ENCODE data around the gene C1QBP. TPM values are rescaled to one million over a fixed set of nuclear protein-coding genes. Genes with fewer than 3 reads are reported as not detected.

Gene C1QBP
- total RNA-seq, 1 experiment from 2014 or later, result 225 TPM

DNA sequence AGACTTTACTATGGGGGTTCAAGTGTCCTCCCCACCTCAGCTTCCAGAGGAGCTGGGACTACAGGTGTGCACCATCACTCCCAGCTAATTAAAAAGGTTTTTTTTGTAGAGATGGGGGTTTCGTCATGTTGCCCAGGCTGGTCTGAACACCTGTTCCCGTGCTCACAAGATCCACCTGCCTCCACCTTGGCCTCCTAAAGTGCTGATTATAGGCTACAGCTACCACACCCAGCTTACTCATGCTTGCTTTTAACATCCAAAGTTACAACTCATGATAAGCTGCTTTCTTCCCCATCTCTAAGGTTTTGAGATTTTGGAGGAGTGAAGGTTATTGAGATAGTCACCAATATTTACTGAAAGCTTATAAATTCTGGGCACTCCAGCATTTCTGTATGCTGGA is 22.1 kb downstream of the C1QBP start:
- ChIA-PET POLR2A (no interaction called here), CTCF (interaction anchor here (0.6 kb wide), 1 partner anchor 26 kb away, joined by 7 read pairs; no protein-coding TSS in a partner anchor)
- DNase-seq (ENCODE audit: low read depth, low spot score), result no peak
- intact Hi-C loops (cut with micrococcal nuclease; ENCODE audit: unreplicated experiment) (no loop called here), in situ Hi-C loops (cut with HindIII; ENCODE audit: low pct_unique_long_range_greater_than_20kb, low sequenced_read_pairs) (no loop called here)
- Histone ChIP-seq H3K4me1 (ENCODE audit: control insufficient read depth, insufficient read depth, low read length) (peaks cover 35% of the 10 kb centered on the region), H3K27me3 (ENCODE audit: control insufficient read depth, insufficient read depth, low read length) (no peaks in the 10 kb centered on the region), H3K9me3 (ENCODE audit: control insufficient read depth, insufficient read depth, low read depth, low read length) (no peaks in the 10 kb centered on the region), H3K4me3 (ENCODE audit: low read depth in 2 of 2, low read length in 2 of 2) (peak overlapping the region in 1 of 2 experiments; percentile 14; a peak in 1 of 4 replicates), H3K27ac (ENCODE audit: low read length) (no peak overlapping the region), H3K36me3 (ENCODE audit: control insufficient read depth, insufficient read depth, low read length) (peaks cover 26% of the 10 kb centered on the region)
- ATAC-seq, result no peak
- no TSS peak for BruUV-seq (replicated peaks)
- TF ChIP-seq POLR2AphosphoS5 (IDR thresholded peaks at IDR 0.05; ENCODE audit: low read depth, low read length) (no peak), SIN3A (IDR thresholded peaks at IDR 0.05; ENCODE audit: borderline replicate concordance, insufficient read depth, low read depth, low read length) (no peak), CTCF (IDR thresholded peaks at IDR 0.05) (no peak), TCF7L2 (IDR thresholded peaks at IDR 0.05; ENCODE audit: low read depth, low read length) (no peak)
- TF ChIP-seq, protein P1, sequence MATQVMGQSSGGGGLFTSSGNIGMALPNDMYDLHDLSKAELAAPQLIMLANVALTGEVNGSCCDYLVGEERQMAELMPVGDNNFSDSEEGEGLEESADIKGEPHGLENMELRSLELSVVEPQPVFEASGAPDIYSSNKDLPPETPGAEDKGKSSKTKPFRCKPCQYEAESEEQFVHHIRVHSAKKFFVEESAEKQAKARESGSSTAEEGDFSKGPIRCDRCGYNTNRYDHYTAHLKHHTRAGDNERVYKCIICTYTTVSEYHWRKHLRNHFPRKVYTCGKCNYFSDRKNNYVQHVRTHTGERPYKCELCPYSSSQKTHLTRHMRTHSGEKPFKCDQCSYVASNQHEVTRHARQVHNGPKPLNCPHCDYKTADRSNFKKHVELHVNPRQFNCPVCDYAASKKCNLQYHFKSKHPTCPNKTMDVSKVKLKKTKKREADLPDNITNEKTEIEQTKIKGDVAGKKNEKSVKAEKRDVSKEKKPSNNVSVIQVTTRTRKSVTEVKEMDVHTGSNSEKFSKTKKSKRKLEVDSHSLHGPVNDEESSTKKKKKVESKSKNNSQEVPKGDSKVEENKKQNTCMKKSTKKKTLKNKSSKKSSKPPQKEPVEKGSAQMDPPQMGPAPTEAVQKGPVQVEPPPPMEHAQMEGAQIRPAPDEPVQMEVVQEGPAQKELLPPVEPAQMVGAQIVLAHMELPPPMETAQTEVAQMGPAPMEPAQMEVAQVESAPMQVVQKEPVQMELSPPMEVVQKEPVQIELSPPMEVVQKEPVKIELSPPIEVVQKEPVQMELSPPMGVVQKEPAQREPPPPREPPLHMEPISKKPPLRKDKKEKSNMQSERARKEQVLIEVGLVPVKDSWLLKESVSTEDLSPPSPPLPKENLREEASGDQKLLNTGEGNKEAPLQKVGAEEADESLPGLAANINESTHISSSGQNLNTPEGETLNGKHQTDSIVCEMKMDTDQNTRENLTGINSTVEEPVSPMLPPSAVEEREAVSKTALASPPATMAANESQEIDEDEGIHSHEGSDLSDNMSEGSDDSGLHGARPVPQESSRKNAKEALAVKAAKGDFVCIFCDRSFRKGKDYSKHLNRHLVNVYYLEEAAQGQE (IDR thresholded peaks at IDR 0.05; ENCODE audit: insufficient read depth in 1 of 2, low read depth in 2 of 2, low read length in 1 of 2), result no peak

DNA sequence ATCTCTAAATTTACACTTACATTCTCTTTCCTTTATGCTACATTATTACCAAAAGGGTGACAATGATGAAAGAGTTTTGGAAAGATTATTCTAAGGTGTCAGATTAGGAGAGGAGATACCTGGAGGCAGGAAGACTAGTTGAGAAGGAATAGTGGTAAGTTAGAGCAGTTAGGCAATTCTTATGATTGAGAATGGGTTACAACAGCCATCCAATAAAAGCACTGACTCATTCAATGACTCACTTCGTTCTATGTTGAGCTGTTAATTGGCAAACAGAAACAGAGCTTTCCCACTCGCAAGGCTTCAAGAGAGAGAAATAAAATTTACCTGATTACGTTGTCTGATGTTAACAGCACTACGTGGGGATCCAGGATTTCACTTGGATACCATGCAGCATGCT is 25.3 kb downstream of the C1QBP start:
- Histone ChIP-seq H3K4me1 (ENCODE audit: control insufficient read depth, insufficient read depth, low read length) (peaks cover 30% of the 10 kb centered on the region), H3K4me3 (ENCODE audit: low read depth in 2 of 2, low read length in 2 of 2) (0 out of 4 replicates have a peak overlapping the region, but pooled peaks of 1 of the 2 experiments have one; percentile 23), H3K27ac (ENCODE audit: low read length) (peak overlapping the region; percentile 78), H3K36me3 (ENCODE audit: control insufficient read depth, insufficient read depth, low read length) (peaks cover 31% of the 10 kb centered on the region), H3K27me3 (ENCODE audit: control insufficient read depth, insufficient read depth, low read length) (no peaks in the 10 kb centered on the region), H3K9me3 (ENCODE audit: control insufficient read depth, insufficient read depth, low read depth, low read length) (no peaks in the 10 kb centered on the region)
- BruUV-seq (replicated peaks), result no TSS peak
- TF ChIP-seq TCF7L2 (IDR thresholded peaks at IDR 0.05; ENCODE audit: low read depth, low read length) (no peak), POLR2AphosphoS5 (IDR thresholded peaks at IDR 0.05; ENCODE audit: low read depth, low read length) (no peak), CTCF (IDR thresholded peaks at IDR 0.05) (no peak), SIN3A (IDR thresholded peaks at IDR 0.05; ENCODE audit: borderline replicate concordance, insufficient read depth, low read depth, low read length) (no peak)
- TF ChIP-seq, protein P1 (IDR thresholded peaks at IDR 0.05; ENCODE audit: insufficient read depth in 1 of 2, low read depth in 2 of 2, low read length in 1 of 2), result no peak
- intact Hi-C loops (cut with micrococcal nuclease; ENCODE audit: unreplicated experiment), result no loop called here
- ATAC-seq (peak; percentile 92), DNase-seq (ENCODE audit: low read depth, low spot score) (peak; percentile 95)
- in situ Hi-C loops (cut with HindIII; ENCODE audit: low pct_unique_long_range_greater_than_20kb, low sequenced_read_pairs), result no loop called here
- ChIA-PET CTCF (no interaction called here), POLR2A (no interaction called here)

Data from Panc1 (cell line).